Calu3 (cell line): ENCODE measurements around the gene CMTM2. TPM values are rescaled to one million over a fixed set of nuclear protein-coding genes. Genes with fewer than 3 reads are reported as not detected.

Source experiments
- BruUV-seq: library from RNA; stranded (reverse); fragments of 400-500 nt; replicated peaks from 2 replicates; lab custom pipeline; 2021; lab: Mats Ljungman, UMichigan
- CTCF ChIA-PET: fragments of 300-600 bp; sonication (Branson Sonifier 250); formaldehyde crosslinking; loops from one replicate; lab custom pipeline; 2022; ENCODE audit warnings: antibody characterized with exemption; lab: Charles Lee
- DNase-seq: peaks from one replicate; pipeline ENCODE4 v3.0.0; 2022
- H3K27ac Mint-ChIP-seq: one replicate; pipeline ENCODE4 v1.8.0; 2022; ENCODE audit warnings: mixed read lengths; ENCODE audit not compliant: unreplicated experiment
- H3K27me3 Mint-ChIP-seq: one replicate; pipeline ENCODE4 v1.8.0; 2022; ENCODE audit warnings: mixed read lengths; ENCODE audit not compliant: unreplicated experiment
- H3K36me3 Mint-ChIP-seq: one replicate; pipeline ENCODE4 v1.8.0; 2022; ENCODE audit warnings: mild to moderate bottlenecking, moderate library complexity, mixed read lengths; ENCODE audit not compliant: insufficient read depth, unreplicated experiment
- H3K4me1 Mint-ChIP-seq: one replicate; pipeline ENCODE4 v1.8.0; 2022; ENCODE audit warnings: mild to moderate bottlenecking, low read depth, mixed read lengths; ENCODE audit not compliant: unreplicated experiment
- H3K4me3 Mint-ChIP-seq: one replicate; pipeline ENCODE4 v1.8.0; 2022; ENCODE audit warnings: mild to moderate bottlenecking, low read depth, moderate library complexity, mixed read lengths; ENCODE audit not compliant: unreplicated experiment
- H3K9me3 Mint-ChIP-seq: one replicate; pipeline ENCODE4 v1.8.0; 2022; ENCODE audit warnings: low read depth, mixed read lengths; ENCODE audit not compliant: unreplicated experiment
- intact Hi-C: fragments of 100-400 bp; cut with micrococcal nuclease; formaldehyde crosslinking; loops from one replicate; pipeline ENCODE4 v1.10.0; 2022; ENCODE audit not compliant: unreplicated experiment
- total RNA-seq: library from RNA; stranded (reverse); gene quantifications from 2 replicates; pipeline ENCODE4 v1.2.3, GENCODE V29; 2022
- TF ChIP-seq, protein P1 (sequence below): fragments of 200-600 bp; IDR thresholded peaks from one replicate; pipeline ENCODE4 v1.8.0; 2022; ENCODE audit warnings: antibody characterized with exemption; ENCODE audit not compliant: unreplicated experiment

CMTM2 gene
- total RNA-seq, 1 experiment from 2014 or later: 0.92 TPM

DNA sequence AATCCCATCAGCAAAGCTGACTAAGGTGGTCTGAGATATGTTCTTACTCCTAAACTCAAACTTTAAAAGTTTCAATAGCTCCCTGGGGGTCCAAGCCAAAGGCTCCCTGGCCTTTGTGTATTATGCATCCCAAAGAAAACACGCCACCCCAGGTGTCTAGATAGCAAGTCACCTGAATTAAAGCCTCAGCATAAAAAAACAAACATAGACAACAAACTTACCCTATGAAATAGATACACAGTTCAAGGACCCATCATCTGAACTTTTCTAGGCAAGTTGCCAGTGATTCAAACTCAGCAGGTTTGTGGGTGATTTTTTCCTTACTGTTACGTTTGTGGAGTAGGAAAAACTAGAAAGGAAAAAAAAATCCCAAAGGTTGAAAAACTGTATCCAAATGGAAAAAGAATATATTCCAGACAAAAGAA is 37.8 kb downstream of the CMTM2 start:
- TF ChIP-seq, protein P1, sequence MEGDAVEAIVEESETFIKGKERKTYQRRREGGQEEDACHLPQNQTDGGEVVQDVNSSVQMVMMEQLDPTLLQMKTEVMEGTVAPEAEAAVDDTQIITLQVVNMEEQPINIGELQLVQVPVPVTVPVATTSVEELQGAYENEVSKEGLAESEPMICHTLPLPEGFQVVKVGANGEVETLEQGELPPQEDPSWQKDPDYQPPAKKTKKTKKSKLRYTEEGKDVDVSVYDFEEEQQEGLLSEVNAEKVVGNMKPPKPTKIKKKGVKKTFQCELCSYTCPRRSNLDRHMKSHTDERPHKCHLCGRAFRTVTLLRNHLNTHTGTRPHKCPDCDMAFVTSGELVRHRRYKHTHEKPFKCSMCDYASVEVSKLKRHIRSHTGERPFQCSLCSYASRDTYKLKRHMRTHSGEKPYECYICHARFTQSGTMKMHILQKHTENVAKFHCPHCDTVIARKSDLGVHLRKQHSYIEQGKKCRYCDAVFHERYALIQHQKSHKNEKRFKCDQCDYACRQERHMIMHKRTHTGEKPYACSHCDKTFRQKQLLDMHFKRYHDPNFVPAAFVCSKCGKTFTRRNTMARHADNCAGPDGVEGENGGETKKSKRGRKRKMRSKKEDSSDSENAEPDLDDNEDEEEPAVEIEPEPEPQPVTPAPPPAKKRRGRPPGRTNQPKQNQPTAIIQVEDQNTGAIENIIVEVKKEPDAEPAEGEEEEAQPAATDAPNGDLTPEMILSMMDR: no peak
- Mint-ChIP-seq H3K4me1 (no peaks in the 10 kb centered on the region), H3K27me3 (no peaks in the 10 kb centered on the region), H3K9me3 (no peaks in the 10 kb centered on the region), H3K27ac (no peak overlapping the region), H3K4me3 (no peak overlapping the region), H3K36me3 (peaks cover 31% of the 10 kb centered on the region)
- no TSS peak for BruUV-seq
- intact Hi-C loops: loop anchor here (10.0 kb wide), 1 partner anchor 78 kb away; the partner anchor contains the start of gene CMTM4
- CTCF ChIA-PET: interaction anchor here (1.0 kb wide), 1 partner anchor 8 kb away, joined by 4 read pairs; no protein-coding TSS in a partner anchor
- DNase-seq: no peak

DNA sequence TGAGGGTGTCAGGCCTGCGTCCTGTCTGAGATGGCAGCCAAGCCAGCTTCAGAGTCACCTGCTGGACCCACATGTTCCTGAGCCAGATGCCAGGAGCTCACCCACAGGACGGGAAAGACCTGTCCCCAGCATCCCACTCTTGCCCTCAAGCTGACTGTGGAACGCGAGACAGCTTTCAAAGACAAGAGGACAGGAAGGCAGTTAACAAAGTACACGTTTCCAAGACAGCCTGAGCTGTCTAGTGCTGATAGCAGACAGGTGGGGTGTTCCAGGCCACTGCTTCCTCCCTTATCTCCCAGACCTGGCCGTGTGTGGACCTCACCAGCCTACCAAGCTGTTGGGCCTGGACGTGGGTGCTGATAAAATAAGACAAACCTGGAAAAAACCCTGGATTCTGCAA is 38.5 kb downstream of the CMTM2 start:
- CTCF ChIA-PET: interaction anchor here (1.0 kb wide), 1 partner anchor 9 kb away, joined by 4 read pairs; no protein-coding TSS in a partner anchor
- no peaks in the 10 kb centered on the region for H3K27me3 Mint-ChIP-seq
- no peak overlapping the region for H3K27ac Mint-ChIP-seq
- no peaks in the 10 kb centered on the region for H3K9me3 Mint-ChIP-seq
- DNase-seq: no peak
- TF ChIP-seq, protein P1: no peak
- BruUV-seq: no TSS peak
- peaks cover 27% of the 10 kb centered on the region for H3K36me3 Mint-ChIP-seq
- intact Hi-C loops: loop anchor here (10.0 kb wide), 1 partner anchor 77 kb away; the partner anchor contains the start of gene CMTM4
- H3K4me3 Mint-ChIP-seq: no peak overlapping the region
- no peaks in the 10 kb centered on the region for H3K4me1 Mint-ChIP-seq

DNA sequence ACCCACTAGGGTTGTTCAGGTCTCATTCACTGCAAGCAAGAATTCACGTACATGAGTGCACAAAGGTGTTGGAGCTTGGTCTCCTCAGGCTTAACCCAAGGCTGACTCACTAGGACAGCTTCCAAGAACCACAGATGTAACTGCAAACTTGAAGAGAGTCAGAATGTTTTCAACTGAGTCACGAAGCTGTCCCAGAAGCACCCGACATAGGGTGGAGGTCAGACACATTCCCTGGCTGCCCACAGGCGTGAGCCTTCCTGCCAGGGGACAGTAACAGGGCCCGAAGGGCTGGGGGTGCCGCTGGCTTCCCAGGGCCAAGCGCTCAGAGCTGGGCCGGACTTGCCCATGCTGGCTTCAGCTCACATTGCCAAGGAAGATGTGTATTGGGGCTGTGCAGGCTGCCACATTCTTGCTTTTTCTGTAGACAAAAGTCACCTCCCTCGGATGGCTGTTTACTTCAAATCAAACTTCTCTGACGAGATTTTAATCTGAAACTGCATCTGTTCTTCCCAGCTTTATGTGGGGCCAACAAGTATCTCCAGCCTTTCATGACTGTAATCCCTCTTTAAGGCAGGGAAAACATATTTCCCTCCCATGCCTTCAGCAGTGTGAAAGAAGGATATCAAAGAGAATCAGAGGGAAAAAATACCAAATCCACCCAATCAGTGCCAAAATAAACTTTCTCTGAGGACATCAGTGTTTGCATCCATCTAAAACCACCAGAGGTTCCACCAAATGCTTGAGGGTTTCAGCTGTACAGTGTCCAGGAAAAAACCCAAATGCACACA is 39.5 kb downstream of the CMTM2 start:
- no peaks in the 10 kb centered on the region for H3K4me1 Mint-ChIP-seq
- no TSS peak for BruUV-seq
- no peak overlapping the region for H3K27ac Mint-ChIP-seq
- TF ChIP-seq, protein P1: no peak
- H3K27me3 Mint-ChIP-seq: no peaks in the 10 kb centered on the region
- peaks cover 28% of the 10 kb centered on the region for H3K36me3 Mint-ChIP-seq
- no peak for DNase-seq
- no peak overlapping the region for H3K4me3 Mint-ChIP-seq
- H3K9me3 Mint-ChIP-seq: no peaks in the 10 kb centered on the region
- intact Hi-C loops: loop anchor here (10.0 kb wide), 1 partner anchor 76 kb away; the partner anchor contains the start of gene CMTM4
- CTCF ChIA-PET: interaction anchor here (0.6 kb wide), 1 partner anchor 475 kb away, joined by 5 read pairs; no protein-coding TSS in a partner anchor

DNA sequence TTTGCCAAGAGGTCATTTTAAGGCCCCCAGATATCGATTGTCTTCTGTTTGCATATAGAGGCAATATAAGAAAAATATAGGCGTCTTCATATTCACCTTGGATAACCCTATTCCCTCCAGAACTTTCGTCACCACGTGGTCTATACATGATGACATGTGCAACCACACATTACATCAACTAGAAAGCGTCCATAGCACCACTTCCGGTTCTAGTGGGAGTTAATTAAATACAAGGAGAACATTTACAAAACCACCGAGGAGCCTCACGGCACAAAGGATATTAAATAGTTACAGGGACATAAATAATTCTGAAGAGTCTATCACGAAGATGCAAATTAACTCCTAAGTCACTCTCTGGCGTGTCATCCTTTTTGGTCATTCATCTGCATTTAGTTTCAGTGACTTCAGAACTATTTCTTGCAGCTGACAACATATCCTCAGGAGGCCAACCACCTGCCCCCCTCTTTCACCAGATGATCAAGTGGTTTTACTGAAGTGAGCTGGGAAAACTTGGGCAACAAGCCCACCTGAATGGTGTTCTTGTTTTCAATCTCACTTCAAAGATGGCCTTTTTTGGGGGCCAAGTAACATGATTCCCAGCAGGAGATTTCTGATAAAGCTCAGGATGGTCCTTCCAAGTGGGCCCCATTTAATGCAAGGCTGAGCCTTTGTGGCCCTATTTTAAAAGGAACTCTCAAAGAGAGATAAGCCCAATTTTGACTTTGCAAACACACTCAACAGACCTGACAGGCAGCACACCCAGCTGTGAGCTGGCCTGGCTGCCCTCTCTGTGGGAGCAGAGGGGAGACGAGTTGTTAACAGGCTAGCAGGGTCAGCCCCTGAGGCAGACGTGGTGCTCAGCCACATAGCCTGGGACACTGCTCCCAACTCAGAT is 40.5 kb downstream of the CMTM2 start:
- no peak for DNase-seq
- BruUV-seq: no TSS peak
- no peak overlapping the region for H3K27ac Mint-ChIP-seq
- peaks cover 22% of the 10 kb centered on the region for H3K36me3 Mint-ChIP-seq
- CTCF ChIA-PET: interaction anchor here (0.6 kb wide), 1 partner anchor 474 kb away, joined by 5 read pairs; no protein-coding TSS in a partner anchor
- intact Hi-C loops: loop anchor here (10.0 kb wide), 1 partner anchor 75 kb away; the partner anchor contains the start of gene CMTM4
- no peaks in the 10 kb centered on the region for H3K4me1 Mint-ChIP-seq
- H3K27me3 Mint-ChIP-seq: no peaks in the 10 kb centered on the region
- no peaks in the 10 kb centered on the region for H3K9me3 Mint-ChIP-seq
- TF ChIP-seq, protein P1: no peak
- H3K4me3 Mint-ChIP-seq: no peak overlapping the region
